ENCODE data around the gene CMTM7. TPM values are rescaled to one million over a fixed set of nuclear protein-coding genes. Genes with fewer than 3 reads are reported as not detected.

CMTM7 gene, protein sequence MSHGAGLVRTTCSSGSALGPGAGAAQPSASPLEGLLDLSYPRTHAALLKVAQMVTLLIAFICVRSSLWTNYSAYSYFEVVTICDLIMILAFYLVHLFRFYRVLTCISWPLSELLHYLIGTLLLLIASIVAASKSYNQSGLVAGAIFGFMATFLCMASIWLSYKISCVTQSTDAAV
- total RNA-seq = 5.0 TPM
- long read RNA-seq, partial matches to known transcripts = 0 of 1 reads
- long read RNA-seq, other reads (novel, unspliced or antisense) = 0 of 1 reads

GRCh38 chr3:32391643-32392535 is at the start of gene CMTM7:
TSS of gene CMTM7 (plus strand) at chr3:32391853. CDS start at chr3:32391907, 54 bp downstream.
- intact Hi-C loops (cut with DNase I) = no loop called here
- ATAC-seq = peak; percentile 91
- DNase-seq (ENCODE audit: missing footprints) = peak; percentile 90

DNA sequence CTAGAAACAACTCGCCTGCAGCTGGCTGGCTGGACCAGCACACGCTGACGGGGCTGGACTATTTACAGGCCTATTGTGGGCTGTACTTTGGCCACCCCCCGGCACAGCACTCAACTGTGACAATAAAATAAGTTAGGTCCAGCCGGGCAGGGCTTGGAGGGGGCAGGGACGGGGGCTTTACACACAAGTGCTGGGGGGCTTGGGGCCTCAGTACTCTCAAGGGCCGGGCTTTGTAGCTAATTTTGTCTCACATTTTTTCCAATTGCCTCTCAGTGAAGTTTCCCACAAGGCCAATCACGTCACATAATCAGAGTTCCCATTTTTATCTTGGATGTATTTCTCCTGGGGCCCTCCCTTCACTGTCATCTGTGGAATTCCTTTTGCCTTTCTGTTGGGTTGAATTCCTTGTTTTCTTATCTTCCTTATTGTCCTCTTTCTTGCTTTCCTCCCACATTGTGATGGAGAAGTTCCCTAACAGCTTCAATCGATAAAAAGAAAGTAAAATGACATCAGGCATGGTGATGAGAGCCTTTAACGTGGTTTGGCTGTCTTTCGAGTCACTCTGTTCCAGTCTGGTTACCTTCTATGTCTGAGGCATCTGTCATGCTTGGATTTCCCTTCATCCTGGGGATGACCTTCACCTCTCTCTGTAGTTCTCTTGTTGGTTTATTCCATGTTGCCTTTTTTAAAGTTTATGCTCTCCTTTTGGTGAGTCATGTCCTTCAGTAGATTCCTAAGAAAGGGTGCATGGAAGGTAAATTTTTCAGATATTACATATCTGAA is 44.1 kb upstream of the CMTM7 start:
- ATAC-seq = peak; percentile 72
- peak; percentile 72 for DNase-seq (ENCODE audit: missing footprints)
- intact Hi-C loops (cut with DNase I) = no loop called here

DNA sequence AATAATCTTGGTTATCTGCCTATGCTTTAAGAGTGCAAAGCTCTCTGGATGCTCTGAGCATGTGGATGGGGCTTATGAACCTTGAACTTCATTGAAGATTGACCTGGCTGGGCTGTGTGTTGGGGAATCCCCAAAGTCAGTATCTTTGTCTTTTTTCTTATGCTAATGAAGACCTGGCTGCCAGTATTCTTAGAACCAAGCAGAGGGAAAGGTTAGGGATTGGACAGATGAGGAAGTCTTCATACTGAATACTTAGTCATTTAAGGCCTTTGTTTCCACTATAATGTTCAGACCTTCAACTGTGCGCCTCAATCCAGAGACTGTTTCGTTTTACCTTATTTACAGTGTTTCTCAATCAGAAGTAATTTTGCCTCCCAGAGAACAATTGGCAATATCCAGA is 42.5 kb upstream of the CMTM7 start:
- intact Hi-C loops (cut with DNase I) = no loop called here
- DNase-seq (ENCODE audit: missing footprints) (no peak), ATAC-seq (no peak)

DNA sequence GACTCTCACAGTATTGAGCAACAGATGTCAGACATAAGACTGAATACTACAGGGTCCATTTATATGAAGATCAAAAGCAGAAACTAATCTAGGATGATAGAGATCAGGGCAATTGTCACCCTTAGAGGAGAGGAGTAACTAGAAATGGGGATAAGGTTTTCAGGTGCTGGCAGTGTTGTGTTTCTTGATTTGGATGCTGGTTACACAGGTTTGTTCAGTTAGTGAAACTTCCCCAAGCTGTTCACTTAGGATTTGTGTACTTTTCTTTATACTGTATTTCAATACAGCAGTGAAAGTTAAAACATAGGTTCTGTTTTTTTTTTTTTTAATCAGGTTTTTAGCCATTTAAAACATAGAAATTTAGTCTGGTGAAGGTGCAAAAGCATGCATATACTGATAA is 39.1 kb upstream of the CMTM7 start:
- intact Hi-C loops (cut with DNase I) = no loop called here
- DNase-seq (ENCODE audit: missing footprints) (no peak), ATAC-seq (no peak)

DNA sequence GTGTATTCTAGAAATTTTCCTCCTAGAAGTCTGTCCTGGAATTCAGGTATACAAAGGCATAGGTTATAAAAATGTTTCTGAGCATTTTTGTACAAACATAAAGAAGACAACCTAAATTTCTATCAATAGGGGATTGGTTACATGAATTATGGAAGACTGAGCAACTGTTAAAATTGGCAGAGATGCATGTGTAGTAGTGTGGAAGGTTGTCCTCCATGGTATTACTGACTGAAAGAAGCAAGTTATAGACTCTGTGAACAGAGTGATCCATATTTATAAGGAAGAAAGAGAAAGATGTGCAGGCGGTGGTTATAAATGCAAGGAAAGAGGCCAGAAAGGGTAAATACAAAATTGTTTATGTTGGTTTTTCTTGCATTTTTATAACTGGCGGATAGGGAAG is 38.3 kb upstream of the CMTM7 start:
- DNase-seq (ENCODE audit: missing footprints) = no peak
- intact Hi-C loops (cut with DNase I) = no loop called here
- no peak for ATAC-seq

DNA sequence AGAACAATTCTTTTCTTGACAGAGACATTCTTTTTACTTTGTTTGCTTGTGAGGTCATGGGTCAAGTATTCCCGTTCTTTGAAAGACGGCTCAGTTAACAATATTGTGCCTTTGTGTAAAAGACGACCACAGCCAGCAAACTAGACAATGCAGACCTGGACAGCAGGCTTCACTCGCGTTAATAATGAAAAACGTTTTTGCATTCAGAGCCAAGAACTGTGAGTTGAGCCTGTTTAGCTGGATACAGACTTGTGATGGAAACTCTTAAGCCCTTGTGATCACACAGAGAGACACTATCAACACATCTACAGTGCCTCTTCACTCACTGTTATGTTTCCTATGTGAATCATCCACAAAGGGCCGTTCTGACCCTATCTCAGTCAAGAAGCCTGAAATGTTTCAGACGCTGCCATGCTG is 37.3 kb upstream of the CMTM7 start:
- no peak for ATAC-seq
- intact Hi-C loops (cut with DNase I) = no loop called here
- DNase-seq (ENCODE audit: missing footprints) = no peak

- intact Hi-C loops (cut with DNase I) = no loop called here
- ATAC-seq (no peak), DNase-seq (ENCODE audit: missing footprints) (no peak)
These were observed 35.8 kb upstream of the CMTM7 start for GRCh38 chr3:32355751-32356291.

DNA sequence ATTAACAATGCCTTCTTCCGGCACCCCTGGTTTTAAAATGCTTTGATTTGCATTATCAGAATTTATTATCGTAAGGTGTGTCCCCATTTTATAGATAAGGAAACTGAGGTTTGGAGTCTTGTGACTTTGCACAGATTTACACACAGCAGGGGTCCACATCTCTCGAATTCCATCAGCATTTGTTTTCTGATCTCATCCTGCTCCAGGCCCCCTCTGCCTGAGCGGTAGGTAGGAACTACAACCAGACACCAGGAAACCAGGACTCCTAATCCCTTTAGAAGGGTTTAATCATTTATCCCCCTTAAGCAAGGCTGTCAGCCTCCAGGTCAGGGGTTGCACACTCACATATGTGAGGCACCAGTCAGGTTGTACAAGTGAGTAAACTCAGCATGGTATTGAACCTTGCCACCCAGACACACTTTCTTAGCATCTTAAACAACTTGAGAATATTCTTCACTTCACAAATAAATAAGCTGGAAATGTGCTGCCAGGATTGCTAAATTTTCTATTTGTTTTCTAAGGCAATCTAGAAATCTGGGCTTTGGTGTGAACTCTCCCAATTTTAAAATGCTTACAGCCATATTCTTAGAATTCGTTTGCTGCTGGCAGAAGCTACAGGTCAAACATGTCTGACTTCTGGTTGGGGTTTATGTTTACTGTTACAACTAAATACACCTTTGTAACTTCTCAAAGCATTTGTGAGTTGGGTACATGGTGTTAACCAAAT is 31.7 kb upstream of the CMTM7 start:
- ATAC-seq (no peak), DNase-seq (ENCODE audit: missing footprints) (no peak)
- intact Hi-C loops (cut with DNase I) = no loop called here

DNA sequence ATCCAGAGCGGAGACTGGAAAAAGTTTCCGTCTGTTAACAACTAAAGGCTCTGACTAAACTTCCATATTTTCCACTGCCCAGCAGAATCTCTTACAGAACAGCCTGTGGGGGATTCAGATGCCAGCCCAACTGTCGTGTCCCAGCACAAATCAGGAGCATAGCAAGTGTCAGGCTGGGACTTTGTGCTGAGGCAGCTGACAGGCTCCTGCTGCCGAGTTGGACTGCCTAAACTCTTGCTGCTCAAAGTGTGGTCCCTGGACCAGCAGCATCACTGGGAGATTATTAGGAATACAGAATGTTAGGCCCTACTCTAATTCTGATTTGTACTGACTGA is 31.2 kb upstream of the CMTM7 start:
- DNase-seq (ENCODE audit: missing footprints) (no peak), ATAC-seq (no peak)
- intact Hi-C loops (cut with DNase I) = no loop called here

DNA sequence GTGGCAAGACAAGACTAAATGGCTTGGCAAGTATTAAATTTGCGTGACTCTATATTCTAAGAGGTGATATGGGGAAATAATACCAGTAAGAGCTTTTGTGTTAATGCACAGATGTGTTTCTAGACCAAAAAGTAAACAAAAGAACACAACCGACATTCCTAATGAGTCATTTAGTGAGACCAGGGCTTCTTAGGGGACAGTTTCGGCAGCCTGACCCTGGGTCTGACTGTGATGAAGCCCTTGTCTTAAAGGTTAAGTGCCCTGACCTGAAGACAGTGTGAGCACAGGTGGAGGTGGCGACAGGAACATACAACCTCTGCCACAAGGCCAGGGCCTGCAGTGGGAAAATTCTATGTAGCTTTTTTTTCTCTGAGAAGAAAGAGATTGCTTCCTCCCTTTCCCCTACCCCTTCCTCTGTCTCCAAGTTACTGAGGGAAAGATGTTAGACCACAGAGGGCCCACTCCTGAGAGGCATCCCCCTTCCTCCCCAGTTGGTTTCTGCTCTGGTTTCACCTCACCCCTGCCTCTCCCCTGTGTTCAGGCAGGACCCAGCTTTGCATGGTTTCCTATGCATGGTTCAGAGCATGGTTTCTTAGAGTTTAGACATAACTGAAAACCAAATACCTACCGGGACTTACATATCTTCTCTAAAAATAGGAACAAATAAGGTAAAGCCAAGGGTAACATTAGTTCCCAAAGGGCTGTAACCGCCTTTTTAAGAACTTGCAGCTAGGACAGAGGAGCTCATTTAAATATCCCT is 24.8 kb upstream of the CMTM7 start:
- intact Hi-C loops (cut with DNase I) = no loop called here
- DNase-seq (ENCODE audit: missing footprints) = no peak

GRCh38 chr3:32367442-32367841 is 24.2 kb upstream of the CMTM7 start:
- ATAC-seq = no peak
- intact Hi-C loops (cut with DNase I) = no loop called here
- DNase-seq (ENCODE audit: missing footprints) = no peak

More for the DNA sequence above, 24.8 kb upstream of the CMTM7 start:
- ATAC-seq = no peak

DNA sequence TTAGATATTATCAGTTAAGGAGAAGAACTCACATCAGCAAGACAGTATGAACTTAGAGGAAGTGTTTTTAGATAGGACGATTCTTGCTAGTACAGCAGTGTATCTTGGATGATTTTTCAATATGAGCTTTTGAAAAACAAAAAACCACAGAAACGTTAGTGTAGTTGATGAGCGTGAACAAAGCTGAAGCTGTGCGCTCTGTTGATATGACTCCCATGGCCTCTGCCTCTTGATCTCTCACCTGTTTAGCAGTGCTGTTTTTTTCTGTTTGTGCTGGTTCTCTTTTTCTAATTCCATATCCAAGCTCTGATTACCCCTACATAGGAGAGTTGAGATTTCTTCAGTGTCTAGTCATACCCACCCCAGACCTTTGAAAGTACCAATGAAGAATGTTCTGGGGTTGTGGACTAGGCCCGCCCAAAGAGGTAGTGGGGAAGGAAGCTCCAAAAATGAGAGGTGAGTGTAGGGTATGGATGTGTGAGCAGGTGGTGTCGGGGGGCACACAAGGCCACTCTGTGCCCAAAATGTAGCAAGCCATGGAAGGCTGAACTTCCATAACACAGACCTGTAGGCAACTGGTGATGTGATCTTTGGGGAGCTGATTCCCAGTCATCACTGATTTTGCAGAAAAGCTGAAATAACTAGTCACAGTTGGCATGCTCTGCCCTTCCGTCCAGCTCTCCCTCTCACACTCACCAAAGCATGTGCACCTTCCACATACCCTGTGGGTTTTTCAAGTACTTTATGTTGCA is 20.0 kb upstream of the CMTM7 start:
- DNase-seq (ENCODE audit: missing footprints) = no peak
- no peak for ATAC-seq
- intact Hi-C loops (cut with DNase I) = no loop called here

DNA sequence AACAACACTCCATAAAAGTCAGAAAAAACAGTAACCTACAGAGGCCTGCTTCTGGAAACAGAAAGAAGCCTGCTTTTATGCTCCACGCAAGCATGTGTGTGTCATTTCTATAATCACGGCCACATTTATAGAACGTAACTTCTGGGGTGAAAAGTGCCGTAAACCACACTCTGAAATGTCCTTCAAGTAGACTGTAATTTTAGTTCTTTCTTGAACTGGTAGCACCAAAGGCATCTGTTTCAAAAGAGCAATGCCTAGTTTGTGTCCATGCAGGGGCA is 19.5 kb upstream of the CMTM7 start:
- ATAC-seq (no peak), DNase-seq (ENCODE audit: missing footprints) (no peak)
- intact Hi-C loops (cut with DNase I) = no loop called here

DNA sequence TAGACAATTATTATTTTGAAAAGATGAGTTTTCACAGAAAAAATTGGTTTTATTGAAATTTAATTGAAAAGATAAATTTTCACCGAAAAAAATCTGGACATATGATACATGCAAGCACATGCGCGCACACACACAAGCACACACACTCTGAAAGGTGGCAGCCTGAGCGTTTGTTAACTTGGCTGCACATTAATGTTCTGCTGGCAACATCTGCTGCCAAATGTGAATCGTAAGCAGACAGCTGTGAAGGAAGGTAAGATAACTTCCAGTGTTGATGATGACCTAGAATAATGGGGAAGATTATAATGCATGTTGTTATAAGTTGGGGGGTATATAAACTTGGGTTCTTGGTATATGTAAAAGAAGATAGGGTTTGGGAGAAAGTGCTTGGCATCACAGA is 18.4 kb upstream of the CMTM7 start:
- DNase-seq (ENCODE audit: missing footprints) = no peak
- intact Hi-C loops (cut with DNase I) = no loop called here
- no peak for ATAC-seq

- intact Hi-C loops (cut with DNase I) = loop anchor here (2.0 kb wide), 1 partner anchor 93 kb away; no protein-coding TSS in a partner anchor
- DNase-seq (ENCODE audit: missing footprints) = no peak
- no peak for ATAC-seq
These were observed 17.8 kb upstream of the CMTM7 start for GRCh38 chr3:32373844-32374243.

- intact Hi-C loops (cut with DNase I) = loop anchor here (2.0 to 5.0 kb wide), 2 partner anchors 82 to 92 kb away; no protein-coding TSS in a partner anchor
- no peak for DNase-seq (ENCODE audit: missing footprints)
- ATAC-seq = peak; percentile 42
These were observed 16.7 kb upstream of the CMTM7 start for GRCh38 chr3:32374788-32375595.

- intact Hi-C loops (cut with DNase I) = loop anchor here (2.0 to 5.0 kb wide), 2 partner anchors 82 to 91 kb away; no protein-coding TSS in a partner anchor
- no peak for ATAC-seq
- DNase-seq (ENCODE audit: missing footprints) = no peak
These were observed 16.1 kb upstream of the CMTM7 start for GRCh38 chr3:32375596-32375930.

Data from Right ventricle myocardium inferior (tissue), 1 donor.